Left ventricle myocardium superior (tissue), 1 donor: ENCODE results near the gene SPDYE17. TPM values are rescaled to one million over a fixed set of nuclear protein-coding genes. Genes with fewer than 3 reads are reported as not detected.
"Not testable (repeated sequence)": the region's sequence is repeated elsewhere in the genome, so short reads cannot be mapped to it uniquely, and the experiment has no call there.

Experiments
- ATAC-seq: fragments of 200-7000 bp; cut with Tn5 transposase; one replicate; pipeline ENCODE4 v1.9.1; 2020; ENCODE audit warnings: mild to moderate bottlenecking, moderate library complexity
- DNase-seq: peaks from one replicate; pipeline ENCODE4 v3.0.0-alpha.2; 2020
- intact Hi-C: fragments of 100-400 bp; cut with micrococcal nuclease; formaldehyde crosslinking; loops from one replicate; pipeline ENCODE4 v1.11.0; 2022
- total RNA-seq: library from RNA; stranded (reverse); fragmentation: NEBNext Ultra II Directional; extraction: Animal tissue kit (Norgen Biotek cat#: 25700); gene quantifications from one replicate; pipeline ENCODE4 v1.2.1, GENCODE V29; 2021
- donor health status: DM: no; HTN: yes; CAD: no; lungs with severe emphysema.

Gene SPDYE17
- total RNA-seq, 1 donor from 2014 or later: not detected

DNA sequence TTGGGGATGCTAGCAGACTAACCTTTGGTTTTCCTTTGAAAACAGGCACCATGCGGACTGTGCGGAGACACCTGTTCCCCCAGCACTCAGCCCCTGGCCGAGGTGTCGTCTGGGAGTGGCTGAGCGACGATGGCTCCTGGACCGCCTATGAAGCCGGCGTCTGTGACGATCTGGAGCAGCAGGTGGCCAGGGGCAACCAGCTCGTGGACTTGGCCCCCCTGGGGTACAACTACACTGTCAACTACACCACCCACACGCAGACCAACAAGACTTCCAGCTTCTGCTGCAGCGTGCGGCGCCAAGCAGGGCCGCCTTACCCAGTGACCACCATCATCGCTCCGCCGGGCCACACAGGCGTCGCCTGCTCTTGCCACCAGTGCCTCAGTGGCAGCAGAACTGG, 51.6 kb downstream of the SPDYE17 start:
- intact Hi-C loops, ATAC-seq, DNase-seq: not testable (repeated sequence)

DNA sequence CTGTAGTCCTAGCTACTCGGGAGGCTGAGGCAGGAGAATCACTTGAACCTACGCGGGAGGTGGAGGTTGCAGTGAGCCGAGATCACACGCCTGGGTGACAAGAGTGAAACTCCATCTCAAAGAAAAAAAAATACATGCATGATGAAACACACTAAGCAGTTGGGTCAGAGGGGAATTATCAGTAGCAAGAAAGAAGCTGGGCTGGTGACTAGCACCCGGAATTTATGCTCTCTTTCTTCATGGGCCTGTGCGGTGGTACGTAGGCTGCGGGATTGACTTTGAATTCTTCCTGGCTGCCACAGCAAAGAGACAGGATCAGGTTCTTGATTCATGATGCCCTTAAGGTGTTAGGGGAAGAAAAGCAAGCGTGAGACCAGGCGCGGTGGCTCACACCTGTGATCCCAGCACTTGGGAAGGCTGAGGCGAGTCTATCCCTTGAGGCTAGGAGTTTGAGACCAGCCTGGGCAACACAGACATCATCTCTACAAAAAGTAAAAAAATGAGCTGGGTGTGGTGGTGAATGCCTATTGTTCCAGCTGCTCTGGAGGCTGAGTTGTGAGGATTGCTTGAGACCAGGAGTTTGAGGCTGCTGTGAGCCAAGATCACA, 54.3 kb downstream of the SPDYE17 start:
- ATAC-seq, intact Hi-C loops, DNase-seq: not testable (repeated sequence)

GRCh38 chr7:76974793-76975579, 57.2 kb downstream of the SPDYE17 start:
- DNase-seq, intact Hi-C loops, ATAC-seq: not testable (repeated sequence)

DNA sequence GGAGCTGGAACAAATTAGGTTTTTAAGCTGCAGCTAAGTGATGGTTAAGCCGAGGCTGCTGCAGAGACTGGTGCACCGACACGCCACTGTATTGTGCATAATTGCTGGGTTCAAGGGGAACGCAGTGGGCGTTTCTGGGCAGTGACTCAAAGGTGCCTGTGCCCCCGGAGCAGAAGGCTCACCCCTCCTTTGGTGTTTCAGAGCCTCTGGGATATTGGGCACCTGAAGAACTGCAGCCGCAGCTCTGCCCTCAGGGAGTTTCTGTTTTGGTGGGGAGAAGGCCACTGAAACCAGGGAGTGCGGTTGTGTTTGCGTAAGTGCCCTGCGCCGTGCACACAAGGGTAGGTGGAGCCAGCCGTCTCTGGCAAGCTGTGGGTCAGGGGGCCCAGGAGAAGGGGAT, 57.8 kb downstream of the SPDYE17 start:
- intact Hi-C loops, ATAC-seq, DNase-seq: not testable (repeated sequence)

- ATAC-seq, DNase-seq, intact Hi-C loops: not testable (repeated sequence)
These were observed 59.8 kb downstream of the SPDYE17 start for GRCh38 chr7:76972391-76972790.

Other genes with a start within 250 kb of the SPDYE17 start
- gene SPDYE18, start 30.2 kb upstream of the SPDYE17 start, total RNA-seq: 0.40 TPM
- gene CCDC146, start 90.3 kb upstream of the SPDYE17 start, total RNA-seq: 11.0 TPM
- gene FGL2, start 167.5 kb upstream of the SPDYE17 start, total RNA-seq: 11.9 TPM